Tibial artery (tissue), 4 donors: Measurements from ENCODE around the gene BHLHA15.

Source experiments
- DNase-seq, 2 donors: peaks; one replicate each; pipeline ENCODE4 v3.0.0-alpha.2; 2019
- H3K27ac ChIP-seq, 2 donors: fragments of 200-600 bp; sonication (generic) in 1 of 2; 1 replicate in 1 of 2; 2 replicates in 1 of 2; pipeline ENCODE4 v1.5.1; 2018 to 2019; ENCODE audit warnings: mild to moderate bottlenecking in 1 of 2
- H3K27me3 ChIP-seq, 2 donors: fragments of 200-600 bp; sonication (generic) in 1 of 2; one replicate each; pipeline versions ENCODE4 v1.5.1 to v1.6.0; 2016 to 2019
- H3K36me3 ChIP-seq, 3 donors: fragments of 200-600 bp; sonication (generic) in 2 of 3; one replicate each; pipeline ENCODE4 v1.5.1; 2016 to 2019; ENCODE audit warnings: mild to moderate bottlenecking in 2 of 3
- H3K4me1 ChIP-seq, 4 donors: fragments of 200-600 bp; sonication (generic) in 2 of 4; 1 replicate in 3 of 4; 2 replicates in 1 of 4; pipeline ENCODE4 v1.5.1; 2016 to 2019
- H3K4me3 ChIP-seq, 2 donors: fragments of 200-600 bp; sonication (generic) in 1 of 2; 1 replicate in 1 of 2; 2 replicates in 1 of 2; pipeline ENCODE4 v1.5.1; 2018 to 2019; ENCODE audit warnings: mild to moderate bottlenecking in 2 of 2
- H3K9me3 ChIP-seq, 3 donors: fragments of 200-600 bp; sonication (generic) in 1 of 3; one replicate each; pipeline ENCODE4 v1.5.1; 2016 to 2019
- intact Hi-C: fragments of 100-400 bp; cut with DNase I; formaldehyde crosslinking; loops from one replicate; pipeline ENCODE4 v1.15.0; 2023; ENCODE audit warnings: low total_unique reads
- TF ChIP-seq, protein P1 (sequence below), 2 experiments: fragments of 200-600 bp in 1 of 2; fragments of 450-650 bp in 1 of 2; IDR thresholded peaks; one replicate each; pipeline ENCODE4 v1.5.1; 2017 to 2019; ENCODE audit warnings: antibody characterized with exemption in 2 of 2, mild to moderate bottlenecking in 1 of 2, moderate library complexity in 1 of 2

The BHLHA15 gene

DNA sequence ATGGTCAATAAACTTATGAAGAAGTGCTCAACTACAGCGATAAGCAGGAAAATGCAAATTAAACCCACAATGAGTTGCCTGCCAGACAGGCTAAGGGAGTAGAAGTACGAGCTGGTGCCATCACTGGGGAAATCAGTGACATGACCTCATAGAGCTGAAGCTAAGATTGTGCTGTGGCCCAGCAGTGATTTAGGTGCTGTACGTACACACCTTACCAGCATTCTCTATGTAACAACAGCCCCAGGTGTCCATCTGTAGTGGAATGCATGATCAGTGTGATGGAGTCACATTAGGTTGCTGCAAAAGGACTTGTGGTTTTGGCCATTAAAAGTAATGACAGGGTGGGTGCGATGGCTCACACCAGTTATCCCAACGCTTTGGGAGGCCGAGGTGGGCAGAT is 46.5 kb downstream of the BHLHA15 start:
- H3K4me3 ChIP-seq = no peak overlapping the region
- H3K36me3 ChIP-seq = peaks cover 7 to 40% (median 22%) of the 10 kb centered on the region in 3 donors
- H3K27ac ChIP-seq = no peak overlapping the region
- intact Hi-C loops = no loop called here
- H3K4me1 ChIP-seq = peaks cover 0 to 11% (median 8%) of the 10 kb centered on the region in 4 donors
- DNase-seq = no peak
- H3K27me3 ChIP-seq = no peaks in the 10 kb centered on the region
- TF ChIP-seq, protein P1, sequence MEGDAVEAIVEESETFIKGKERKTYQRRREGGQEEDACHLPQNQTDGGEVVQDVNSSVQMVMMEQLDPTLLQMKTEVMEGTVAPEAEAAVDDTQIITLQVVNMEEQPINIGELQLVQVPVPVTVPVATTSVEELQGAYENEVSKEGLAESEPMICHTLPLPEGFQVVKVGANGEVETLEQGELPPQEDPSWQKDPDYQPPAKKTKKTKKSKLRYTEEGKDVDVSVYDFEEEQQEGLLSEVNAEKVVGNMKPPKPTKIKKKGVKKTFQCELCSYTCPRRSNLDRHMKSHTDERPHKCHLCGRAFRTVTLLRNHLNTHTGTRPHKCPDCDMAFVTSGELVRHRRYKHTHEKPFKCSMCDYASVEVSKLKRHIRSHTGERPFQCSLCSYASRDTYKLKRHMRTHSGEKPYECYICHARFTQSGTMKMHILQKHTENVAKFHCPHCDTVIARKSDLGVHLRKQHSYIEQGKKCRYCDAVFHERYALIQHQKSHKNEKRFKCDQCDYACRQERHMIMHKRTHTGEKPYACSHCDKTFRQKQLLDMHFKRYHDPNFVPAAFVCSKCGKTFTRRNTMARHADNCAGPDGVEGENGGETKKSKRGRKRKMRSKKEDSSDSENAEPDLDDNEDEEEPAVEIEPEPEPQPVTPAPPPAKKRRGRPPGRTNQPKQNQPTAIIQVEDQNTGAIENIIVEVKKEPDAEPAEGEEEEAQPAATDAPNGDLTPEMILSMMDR (IDR thresholded peaks at IDR 0.05) = no peak
- no peaks in the 10 kb centered on the region for H3K9me3 ChIP-seq
